IPS DF 19.7 (cell line): Measurements from ENCODE around the gene ZNF888.
"Not testable (repeated sequence)": the region's sequence is repeated elsewhere in the genome, so short reads cannot be mapped to it uniquely, and the experiment has no call there.

Source experiments
- DNase-seq: peaks from one replicate; pipeline ENCODE4 v3.0.0-alpha.2; 2013; ENCODE audit warnings: low read depth, low spot score

ZNF888 gene

DNA sequence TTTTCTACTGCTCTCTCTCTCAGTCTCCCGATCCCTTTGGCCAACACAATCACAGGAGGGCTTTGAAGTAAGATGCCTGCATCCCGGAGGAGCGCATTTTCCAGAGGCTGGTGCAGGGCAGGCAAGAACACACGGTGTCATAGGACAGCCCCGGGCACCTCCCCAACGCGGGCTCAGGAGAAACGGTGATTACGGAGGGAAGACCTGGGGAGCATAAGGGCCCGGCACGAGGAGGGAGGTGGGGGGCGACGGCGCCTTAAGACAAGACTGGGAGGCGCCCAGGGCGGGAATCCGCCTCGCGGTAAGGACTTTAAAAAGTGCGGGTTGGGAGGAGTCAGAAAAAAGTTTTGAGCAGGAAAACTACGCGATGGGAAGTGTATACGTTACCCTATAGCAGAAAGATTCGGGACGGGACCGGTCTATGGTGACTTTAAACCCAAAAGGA lies 18.7 kb upstream of the ZNF888 start:
- no peak for DNase-seq

GRCh38 chr19:52941523-52941922 lies 18.3 kb upstream of the ZNF888 start:
- not testable (repeated sequence) for DNase-seq

GRCh38 chr19:52940905-52941304 lies 17.7 kb upstream of the ZNF888 start:
- DNase-seq = not testable (repeated sequence)

DNA sequence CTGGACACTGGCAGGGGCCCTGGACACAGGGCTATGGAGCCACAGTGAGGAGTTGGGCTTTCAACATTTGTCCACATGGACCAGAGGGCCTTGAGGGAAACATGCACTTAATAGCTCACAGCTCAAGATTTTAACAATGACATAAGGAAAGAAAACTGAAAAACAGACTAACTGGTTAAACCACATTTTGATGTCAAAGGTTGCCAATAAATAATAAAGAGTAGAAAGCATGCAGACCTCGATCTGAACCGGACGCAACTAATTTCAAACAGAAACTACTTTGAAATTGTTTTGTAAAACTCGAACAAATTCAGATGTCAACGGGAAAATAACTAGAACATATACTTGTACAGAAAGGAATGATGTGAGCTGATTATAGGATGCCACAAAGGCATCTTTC lies 15.5 kb upstream of the ZNF888 start:
- no peak for DNase-seq

- DNase-seq = no peak
These were observed 13.7 kb upstream of the ZNF888 start for GRCh38 chr19:52936954-52937325.

- DNase-seq = no peak
These were observed 13.1 kb upstream of the ZNF888 start for GRCh38 chr19:52936151-52936953.

GRCh38 chr19:52935434-52935833 lies 12.2 kb upstream of the ZNF888 start:
- DNase-seq = no peak

DNA sequence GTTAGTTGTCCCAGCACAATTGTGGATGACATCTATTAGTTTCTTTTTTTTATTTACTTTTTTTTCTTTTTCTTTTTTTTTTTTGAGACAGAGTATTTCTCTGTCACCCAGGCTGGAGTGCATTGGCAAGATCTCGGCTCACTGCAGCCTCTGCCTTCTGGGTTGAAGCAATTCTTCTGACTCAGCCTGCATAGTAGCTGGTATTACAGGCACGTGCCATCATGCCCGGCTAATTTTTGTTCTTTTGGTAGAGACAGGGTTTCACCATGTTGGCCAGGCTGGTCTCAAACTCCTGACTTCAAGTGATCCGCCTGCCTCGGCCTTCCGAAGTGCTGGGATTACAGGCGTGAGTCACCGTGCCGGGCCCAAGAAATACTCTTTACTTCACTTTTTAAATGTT lies 1.4 kb upstream of the ZNF888 start:
- DNase-seq = not testable (repeated sequence)

DNA sequence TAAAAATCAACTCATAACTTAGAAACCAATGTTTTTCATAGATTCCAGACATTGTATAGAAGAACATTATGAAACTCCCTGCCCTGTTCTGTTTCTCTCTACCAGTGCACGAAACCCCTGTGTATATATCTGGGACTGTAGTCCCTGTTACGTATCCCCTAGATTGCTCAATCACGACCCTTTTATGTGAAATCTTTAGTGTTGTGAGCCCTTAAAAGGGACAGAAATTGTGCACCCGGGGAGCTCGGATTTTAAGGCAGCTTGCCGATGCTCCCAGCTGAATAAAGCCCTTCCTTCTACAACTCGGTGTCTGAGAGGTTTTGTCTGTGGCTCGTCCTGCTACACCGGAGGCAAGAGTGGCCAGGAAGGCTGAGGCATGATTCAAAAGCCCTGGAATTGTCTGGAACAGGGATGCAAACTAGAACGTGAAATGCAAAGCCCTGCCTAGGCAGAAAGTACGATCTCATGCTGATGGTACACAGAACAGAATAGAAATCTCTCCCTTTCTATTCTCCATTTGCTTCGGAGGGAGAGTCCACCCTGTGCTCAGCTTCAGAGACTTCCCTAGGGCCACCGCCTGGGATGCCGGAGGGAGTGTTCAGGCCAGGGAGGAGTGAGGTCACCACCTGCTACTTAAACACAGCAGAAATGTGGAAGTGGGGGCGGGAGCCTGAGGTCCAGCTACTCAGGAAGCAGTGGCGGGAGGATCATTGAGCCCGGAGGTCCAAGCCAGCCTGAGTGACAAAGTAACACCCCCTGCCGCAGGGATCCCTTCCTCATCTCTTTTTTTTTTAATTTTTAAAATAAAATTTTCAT lies 758 bp upstream of the ZNF888 start:
- no peak for DNase-seq

GRCh38 chr19:52917531-52917930 lies 5.7 kb downstream of the ZNF888 start:
- DNase-seq = no peak

GRCh38 chr19:52910648-52911047 lies 12.6 kb downstream of the ZNF888 start:
- no peak for DNase-seq

DNA sequence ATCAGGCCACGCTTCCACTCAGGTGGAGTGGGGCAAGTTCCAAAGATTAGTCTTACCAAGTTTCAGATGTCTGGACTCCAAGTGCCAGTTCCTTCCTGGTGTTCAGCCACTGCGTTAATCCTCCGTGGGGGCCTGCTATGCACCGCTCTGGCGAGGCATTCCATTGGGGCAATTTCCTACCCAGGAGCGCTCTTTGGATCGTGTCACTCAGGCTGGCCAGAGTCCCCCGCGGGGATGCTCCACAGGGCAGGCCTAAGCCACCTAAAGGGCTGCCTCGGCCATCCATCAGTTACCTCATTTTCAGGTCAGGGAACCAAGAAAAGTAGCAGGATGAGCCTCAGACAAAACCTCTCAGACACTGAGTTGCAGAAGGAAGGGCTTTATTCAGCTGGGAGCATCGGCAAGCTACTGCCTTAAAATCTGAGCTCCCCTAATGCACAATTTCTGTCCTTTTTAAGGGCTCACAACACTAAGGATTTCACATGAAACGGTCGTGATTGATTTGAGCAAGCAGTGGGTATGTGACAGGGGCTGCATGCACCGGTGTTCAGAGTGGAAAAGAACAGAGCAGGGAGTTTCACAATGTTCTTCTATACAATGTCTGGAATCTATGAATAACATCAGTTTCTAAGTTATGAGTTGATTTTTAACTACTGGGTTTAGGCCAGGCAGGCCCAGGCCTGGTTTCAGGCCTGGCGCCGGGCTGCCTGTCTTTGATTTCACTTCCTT lies 19.0 kb downstream of the ZNF888 start:
- not testable (repeated sequence) for DNase-seq

- DNase-seq = no peak
These were observed 21.4 kb downstream of the ZNF888 start for GRCh38 chr19:52901842-52902241.

GRCh38 chr19:52898596-52898995 lies 24.6 kb downstream of the ZNF888 start:
- not testable (repeated sequence) for DNase-seq

DNA sequence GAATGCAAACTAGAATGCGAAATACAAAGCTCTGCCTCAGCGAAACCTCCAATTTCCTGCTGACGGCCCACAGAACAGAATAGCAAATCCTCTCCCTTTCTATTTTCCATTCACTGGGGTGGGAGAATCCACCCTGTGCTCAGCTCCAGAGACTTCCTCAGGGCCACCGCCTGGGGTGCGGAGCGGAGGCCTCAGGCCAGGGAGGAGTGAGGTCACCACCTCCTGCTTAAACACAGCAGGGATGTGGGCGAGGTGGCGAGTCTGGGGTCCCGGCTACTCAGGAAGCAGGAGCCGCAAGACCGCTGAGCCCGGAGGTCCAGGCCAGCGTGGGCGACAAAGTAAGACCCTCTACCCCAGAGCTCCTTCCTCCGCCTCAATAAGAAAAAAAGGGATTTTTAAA lies 25.1 kb downstream of the ZNF888 start:
- DNase-seq = no peak

- peak; percentile 77 for DNase-seq
These were observed 25.9 kb downstream of the ZNF888 start, which contains the start of gene ZNF320 for GRCh38 chr19:52897138-52897935. TSS of gene ZNF320 (minus strand) at chr19:52897635. CDS start at chr19:52890255, 7,380 bp downstream.

DNA sequence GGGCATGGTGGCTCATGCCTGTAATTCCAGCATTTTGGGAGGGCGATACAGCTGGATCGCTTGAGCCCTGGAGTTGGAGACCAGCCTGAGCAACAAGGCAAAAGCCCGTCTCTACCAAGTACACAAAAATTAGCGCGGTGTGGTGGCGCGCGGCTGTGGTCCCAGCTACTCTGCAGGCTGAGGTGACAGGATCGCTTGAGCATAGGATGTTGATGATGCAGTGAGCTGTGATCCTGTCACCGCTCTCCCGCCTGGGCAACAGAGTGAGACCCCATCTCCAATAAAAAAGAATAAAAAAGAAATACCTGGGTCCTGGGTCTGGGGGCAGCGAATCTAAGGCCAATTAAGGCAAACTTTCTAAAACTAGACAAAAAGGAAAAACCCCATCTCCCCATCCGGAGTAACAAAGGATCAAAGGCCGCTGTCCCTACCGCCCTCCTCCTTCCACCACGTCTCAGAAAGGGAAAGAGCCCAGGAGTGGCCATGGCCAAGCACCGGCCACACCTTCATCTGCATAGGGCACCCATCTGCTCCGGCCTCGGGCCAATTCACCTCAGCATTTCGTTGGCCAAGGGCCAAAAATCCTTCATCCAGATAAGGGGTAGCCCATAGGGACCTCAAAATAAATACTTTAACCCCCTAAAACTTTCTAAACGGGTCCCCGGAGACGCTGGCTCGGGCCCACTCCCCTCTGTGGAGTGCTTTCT lies 26.6 kb downstream of the ZNF888 start:
- no peak for DNase-seq

GRCh38 chr19:52891336-52891735 lies 31.9 kb downstream of the ZNF888 start:
- DNase-seq = no peak

GRCh38 chr19:52889931-52890330 lies 33.3 kb downstream of the ZNF888 start:
- DNase-seq = no peak

GRCh38 chr19:52889076-52889475 lies 34.2 kb downstream of the ZNF888 start:
- DNase-seq = no peak
